GM03348 (cell line): Measurements from ENCODE around the gene MTF2.

Source experiments
- DNase-seq: peaks from one replicate; pipeline ENCODE4 v3.0.0; 2012; ENCODE audit warnings: low spot score

MTF2 gene

DNA sequence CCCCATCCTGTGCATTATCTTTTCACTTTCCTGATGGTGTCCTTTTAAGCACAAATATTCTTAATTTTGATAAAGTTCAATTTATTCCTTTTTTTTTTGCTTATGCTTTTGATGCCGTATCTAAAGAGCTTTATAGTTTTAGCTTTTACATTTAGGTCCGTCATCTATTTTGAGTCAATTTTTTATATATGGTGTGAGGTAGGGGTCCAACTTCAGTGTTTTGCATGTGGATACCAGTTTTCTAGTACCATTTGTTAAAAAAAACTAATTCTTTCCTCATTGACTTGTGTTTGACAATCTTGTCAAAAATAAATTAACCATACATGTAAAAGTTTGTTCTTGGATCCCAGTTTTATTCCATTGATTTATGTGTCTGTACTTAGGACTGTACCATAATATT is 4.9 kb downstream of the MTF2 start:
- DNase-seq: no peak

DNA sequence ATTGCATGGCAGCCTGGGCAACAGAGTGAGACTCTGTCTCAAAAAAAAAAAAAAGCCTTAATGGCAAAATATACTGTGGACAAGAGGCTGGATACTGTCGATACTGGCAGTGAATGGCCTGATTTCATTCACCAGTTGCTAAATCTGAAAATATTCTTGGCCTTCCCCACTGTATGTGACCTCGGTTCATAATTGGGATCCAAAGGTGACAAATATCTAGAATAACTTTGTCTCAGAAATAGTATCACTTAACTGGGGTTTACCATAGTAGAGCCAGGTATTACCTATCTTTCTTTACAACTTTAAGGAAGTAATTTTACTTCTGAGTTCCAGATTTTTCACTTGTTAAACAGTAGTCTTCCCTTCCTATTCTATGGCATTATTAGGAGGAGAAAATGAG is 8.4 kb downstream of the MTF2 start:
- no peak for DNase-seq

DNA sequence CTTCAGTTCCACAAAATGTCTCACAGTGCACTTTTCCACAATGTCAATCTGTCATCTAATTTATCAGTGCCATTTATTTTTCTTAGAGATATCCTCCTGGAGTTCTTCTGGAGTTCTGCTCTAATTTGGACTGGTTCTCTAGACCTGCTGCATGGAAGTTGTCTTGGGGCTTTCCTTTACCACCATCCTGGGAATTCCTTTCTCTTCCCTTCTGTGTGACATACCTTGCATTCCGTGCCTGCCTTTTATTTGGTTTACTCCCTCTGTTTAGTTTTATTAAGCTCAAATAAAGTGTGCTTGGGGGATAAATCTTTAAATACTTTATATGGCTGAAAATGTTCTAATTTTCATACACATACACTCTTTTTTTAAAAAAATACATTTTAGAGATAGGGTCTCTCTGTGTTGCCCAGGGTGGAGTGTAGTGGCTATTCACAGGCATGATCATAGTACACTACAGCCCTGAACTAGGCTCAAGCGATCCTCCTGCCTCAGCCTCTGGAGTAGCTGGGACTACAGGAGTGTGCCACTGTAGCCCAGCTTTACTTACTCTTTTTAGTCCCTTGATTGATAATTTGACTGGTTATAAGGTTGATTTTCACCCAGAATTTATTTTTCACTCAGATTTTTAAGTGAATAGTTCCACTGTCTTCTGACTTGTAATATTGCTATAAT is 14.4 kb downstream of the MTF2 start:
- no peak for DNase-seq

DNA sequence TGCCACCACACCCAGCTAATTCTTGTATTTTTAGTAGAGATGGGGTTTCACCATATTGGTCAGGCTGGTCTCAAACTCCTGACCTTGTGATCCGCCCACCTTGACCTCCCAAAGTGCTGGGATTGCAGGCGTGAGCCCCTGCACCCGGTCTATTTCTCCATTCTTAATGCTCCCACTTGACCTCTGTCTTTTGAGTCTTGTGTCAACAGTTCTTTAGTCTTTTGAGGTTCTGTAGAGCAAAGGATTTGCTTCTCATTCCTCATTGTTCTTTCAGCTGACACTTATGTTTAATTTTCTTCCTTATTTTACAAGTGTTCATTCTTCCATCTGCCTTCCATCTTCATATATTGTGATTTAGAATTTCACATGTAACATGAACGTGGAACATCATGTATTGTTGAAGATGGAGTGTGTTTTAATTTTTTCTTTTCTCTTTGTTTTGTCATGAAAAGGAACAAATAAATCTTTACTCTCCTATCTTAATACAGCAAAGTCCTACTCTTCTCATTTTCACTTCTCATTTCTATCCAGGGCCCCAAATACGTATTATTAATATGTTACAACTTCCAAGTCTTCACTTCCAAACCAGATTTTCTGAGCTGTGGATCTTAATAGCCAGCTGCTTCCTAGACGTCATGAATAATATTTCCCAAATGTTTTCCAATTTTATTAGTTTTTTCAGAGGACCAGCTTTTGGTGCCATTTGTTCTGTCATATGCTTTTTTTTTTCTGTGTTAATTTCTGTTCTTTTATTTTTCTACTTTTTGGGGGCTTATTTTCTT is 16.9 kb downstream of the MTF2 start:
- no peak for DNase-seq

DNA sequence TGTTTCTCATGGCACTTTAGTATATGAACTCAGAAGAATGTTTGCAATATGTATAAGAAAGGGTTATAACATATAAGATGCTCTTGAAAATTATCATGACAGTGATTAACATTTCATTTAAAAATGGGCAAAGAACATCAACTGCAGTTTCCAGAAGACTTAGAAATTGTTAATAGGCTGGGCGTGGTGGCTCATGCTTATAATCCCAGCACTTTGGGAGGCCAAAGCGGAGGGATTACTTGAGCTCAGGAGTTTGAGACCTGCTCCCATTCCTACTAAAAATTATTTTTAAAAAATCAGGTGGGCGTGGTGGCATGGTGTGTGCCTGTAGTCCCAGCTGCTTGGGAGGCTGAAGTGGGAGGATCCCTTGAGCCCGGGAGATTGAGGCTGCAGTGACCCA is 23.1 kb downstream of the MTF2 start:
- DNase-seq: no peak

DNA sequence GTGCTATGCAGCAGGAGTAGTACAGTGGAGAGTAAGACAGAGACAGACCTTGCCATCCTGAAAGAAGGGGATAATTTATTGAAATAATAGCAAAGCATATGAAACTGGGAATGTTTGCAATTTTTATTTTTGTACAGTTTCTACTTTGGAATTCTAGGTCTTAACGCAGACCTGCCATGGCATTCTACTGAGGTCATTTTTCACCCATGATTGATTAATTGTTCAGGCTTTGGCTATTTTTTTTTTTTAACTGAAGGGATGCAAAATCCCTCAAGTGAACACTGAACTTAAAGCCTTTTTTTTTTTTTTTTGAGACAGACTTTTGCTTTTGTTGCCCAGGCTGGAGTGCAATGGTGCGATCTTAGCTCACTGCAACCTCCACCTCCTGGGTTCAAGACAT is 27.1 kb downstream of the MTF2 start:
- no peak for DNase-seq

DNA sequence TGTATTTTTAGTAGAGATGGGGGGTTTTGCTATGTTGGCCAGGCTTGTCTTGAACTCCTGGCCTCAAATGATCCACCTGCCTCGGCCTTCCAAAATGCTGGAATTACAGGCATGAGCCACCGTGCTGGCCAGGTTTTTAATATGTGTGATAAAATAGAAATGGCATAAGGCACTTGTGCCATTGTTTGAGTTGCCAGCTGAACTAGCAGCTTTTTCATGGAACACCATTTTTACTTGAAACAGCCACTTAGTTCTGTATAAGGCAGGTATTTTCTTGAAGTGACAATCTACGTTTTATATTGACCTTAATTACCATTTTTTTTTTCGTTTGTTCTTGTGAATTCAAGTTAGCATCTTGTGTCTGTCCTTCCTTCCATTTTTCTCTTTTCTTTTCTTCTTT is 28.3 kb downstream of the MTF2 start:
- DNase-seq: no peak

DNA sequence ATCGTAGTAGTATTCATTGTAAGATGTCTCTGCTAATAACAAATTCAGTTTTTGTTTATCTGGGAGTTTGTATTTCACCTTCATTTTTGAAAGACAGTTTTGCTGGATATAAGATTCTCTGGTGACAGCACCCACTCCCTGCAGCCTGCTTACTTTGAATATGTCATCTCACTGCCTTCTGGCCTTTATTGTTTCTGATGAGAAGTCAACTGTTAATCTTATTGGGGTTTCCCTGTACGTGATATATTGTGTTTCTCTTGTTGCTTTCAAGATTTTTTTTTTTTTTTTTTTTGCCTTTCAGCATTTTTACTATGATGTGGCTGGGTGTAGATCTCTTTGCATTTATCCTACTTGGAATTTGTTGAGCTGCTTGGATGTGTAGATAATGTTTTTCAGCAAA is 29.3 kb downstream of the MTF2 start:
- DNase-seq: no peak

DNA sequence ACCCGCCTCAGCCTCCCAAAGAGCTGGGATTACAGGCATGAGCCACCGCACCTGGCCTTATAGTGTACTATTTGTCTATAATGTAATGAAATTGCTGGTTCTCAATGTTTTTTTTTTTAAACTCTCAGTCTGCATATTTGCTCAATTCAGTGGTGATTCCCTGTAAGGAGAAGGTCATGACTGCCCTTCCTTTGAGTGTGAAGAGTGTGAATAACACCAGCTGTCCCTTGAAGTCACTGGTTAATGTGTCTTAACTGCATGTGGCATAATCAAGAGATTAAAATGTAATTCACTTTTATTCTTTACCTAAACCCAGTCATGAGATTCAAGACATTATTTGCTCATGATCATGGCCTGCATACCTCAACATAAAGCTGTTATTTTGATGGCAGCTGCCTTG is 30.5 kb downstream of the MTF2 start:
- no peak for DNase-seq

DNA sequence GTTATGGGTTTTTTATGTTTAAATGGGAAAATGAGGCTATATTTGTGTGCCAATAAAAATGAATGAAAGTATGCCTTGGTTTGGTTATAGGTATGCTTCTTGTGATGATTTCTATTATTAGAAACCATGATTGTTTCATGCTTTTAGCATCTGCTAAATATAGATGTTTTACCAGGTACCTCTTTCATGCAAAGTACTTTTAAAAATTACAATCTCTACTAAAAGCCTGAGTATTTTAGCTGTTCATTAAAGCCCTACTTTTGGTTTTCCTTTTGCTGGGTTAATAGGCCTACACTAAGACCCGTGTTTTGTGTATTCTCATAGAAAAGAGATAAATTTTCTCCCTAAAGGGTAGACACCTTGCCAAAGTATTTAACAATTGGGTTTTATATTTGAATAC is 32.0 kb downstream of the MTF2 start:
- no peak for DNase-seq

DNA sequence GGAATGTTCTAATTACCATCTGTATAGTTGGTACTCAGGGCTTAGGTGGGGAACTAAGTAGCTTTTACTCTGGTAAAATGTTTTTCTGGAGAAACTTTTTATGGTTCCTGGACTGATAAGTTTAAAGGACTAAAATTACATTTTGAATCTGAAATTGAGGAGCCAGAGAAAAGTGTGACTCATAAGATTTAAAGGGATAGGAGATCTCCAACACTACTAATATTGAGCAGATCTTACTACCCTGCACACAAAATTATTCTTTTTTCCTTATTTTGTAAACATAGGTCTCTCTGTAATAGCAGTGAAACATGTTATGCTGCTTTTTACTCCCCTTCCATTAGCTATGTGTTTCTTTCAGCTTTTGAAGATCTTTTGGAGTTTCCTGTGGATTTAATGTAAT is 32.5 kb downstream of the MTF2 start:
- peak; percentile 13 for DNase-seq

DNA sequence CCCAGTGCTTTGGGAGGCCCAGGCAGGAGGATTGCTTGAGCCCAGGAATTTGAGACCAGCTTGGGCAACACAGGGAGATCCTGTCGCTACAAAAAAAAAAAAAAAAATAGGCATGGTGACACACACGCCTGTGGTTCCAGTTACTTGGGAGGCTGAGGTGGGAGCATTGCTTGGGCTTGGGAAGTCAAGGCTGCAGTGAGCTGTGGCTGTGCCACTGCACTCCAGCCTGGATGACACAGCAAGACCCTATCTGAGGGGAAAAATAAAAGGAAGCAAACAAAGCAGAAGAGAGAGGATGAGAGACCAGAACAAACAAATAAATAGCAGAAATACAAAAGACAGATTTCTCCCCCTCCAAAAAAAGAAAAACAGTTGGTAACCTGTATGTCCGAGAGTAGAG is 34.0 kb downstream of the MTF2 start:
- DNase-seq: no peak

DNA sequence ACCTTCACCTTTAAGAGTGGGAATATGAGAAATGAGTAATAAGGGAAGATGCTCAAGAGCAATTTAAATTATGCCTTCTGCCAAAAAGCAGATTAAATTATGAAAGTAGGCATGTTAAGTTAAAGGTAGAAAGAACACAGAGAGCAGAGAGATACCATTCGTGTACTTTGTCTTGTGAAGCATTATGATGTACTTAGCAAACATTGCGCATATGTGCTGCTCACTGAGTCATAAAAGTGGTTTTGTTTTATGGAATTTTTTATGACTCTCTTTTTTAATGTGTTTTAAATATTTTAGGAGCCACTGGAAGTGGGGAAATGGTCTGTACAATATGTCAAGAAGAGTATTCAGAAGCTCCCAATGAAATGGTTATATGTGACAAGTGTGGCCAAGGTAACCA is 35.3 kb downstream of the MTF2 start:
- no peak for DNase-seq

DNA sequence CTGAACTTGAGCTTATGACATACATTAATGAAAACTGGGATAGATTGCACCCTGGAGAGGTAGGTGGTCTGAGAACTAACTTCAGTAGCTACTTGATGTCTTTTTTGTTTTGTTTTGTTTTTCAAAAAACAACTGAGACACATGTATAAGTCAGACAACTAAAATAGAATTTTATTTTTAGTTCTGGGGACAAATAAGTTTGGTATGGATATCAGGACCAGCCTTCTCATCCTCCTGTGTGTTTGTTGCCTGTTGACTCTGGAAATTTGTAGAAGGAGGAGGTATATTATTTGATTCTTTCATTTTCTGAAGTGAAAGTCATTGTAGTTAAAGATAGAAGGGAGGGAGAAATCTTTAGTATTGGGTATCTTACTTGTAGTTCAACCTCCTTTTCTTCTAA is 41.5 kb downstream of the MTF2 start:
- no peak for DNase-seq

DNA sequence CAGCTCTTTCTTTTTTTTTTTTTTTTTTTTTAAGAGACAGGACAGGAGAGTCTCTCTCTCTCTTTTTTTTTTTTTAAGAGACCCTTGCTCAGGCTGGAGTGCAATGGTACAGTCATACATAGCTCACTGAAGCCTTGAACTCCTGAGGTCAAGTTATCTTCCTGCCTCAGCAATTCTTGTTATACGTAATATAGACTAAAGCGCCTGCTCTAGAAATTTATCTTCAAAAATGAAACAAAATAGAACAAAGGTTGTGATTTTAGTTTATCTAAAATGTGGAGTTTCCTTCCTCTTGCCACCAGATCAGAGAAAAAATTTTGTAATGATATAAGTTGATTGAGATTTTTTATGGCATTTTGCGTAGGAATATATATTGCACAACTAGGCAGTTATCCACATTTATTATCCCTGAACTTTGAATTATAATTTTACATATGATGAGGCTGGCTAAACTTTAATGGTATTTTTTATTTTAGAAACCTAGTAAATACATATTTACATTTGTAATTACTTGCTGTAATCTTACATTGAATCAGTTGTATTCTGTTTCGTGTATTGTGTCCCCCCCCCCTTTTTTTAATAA is 44.2 kb downstream of the MTF2 start:
- no peak for DNase-seq

DNA sequence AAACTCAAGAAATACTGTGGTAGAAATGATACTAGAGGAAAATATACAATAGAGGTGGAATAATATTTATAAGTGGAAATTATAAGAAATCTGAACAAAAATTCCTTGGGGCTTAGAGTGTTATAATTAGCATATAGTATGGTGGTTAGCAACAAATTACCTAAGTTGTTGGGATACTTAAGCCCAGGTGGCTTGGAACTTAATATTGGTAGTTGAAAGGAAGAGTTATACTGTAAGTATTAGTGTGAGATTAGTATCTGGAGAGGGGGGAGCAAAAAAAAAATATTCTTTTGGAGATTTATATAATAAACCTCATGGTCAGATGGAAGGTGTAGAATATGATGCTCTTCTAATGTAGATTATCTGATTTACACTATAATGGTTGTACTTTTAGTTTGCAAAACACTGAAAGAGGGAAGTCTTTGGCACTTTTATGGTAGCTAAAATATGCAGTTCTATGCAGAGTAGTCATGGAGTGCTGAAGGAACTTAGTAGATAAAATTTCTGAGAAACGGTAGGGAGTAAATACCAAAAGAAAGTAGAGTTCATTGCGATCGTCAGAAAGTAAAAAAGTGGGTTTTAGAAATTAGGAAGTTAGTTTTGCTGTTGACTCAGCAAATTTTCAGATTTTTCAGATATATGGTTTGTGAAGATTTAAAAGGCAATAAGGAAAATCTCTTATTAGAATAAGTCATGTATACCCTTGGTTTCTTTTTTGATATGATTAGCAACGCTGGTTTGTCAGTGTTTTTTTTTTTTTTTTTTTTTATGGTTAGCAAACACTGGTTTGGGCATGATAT is 45.7 kb downstream of the MTF2 start:
- no peak for DNase-seq

DNA sequence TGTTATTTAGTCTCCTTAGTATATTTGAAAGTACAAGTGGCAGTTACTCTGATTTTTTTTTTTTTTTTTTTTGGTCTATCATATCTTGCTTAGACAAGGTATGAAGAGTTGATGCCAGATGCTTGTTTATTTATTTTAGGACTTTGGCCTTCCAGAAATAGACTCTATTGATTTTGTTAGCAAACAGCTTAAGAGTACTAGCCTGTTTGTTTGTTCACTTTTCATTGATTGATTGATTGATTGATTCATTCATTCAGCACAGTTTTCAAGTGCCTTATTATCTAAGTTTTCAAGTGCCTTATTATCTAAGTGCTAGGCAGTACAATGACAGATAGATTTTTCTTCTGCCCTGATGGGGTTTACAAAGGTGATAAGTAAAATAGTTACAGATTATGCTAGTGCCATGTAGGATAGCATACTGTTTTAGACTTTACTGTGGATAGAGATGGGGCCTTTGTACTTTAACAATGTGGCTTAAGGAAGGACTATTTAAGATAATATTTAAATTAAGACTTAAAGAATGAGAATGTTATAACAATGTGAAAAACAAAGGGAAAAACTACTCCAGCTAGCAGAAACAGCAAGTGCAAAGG is 50.5 kb downstream of the MTF2 start:
- DNase-seq: no peak

DNA sequence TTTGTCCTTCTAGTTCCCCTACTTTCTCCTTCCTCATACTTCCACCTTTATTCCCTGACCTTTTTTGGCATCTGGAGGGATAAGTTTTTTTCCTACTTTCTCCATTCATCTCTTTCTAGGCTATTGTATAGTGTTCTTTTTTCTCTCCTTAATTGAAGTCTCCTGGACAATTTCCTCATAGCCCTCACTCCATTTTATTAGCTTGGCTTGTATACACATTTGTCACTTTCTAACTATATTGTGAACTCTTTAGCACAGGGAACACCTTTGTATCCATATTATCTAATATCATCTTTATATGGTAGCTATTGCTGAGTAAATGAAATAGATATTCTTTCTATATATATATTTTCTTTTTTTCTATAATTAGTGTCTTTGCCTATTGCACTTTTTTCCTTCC is 53.6 kb downstream of the MTF2 start:
- no peak for DNase-seq

DNA sequence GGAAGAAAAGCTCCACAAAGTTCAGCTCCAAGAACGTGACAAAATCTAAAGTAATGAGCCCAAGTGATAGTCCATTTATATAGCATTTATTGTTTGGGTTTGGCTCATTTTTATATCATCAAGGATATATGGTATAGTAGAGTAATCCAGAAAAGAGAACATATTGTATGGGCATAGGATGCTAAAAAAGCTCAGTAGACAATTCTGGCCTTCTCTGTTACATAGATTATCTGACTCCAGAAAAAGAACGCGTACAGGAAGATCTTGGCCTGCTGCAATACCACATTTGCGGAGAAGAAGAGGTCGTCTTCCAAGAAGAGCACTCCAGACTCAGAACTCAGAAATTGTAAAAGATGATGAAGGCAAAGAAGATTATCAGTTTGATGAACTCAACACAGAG is 57.4 kb downstream of the MTF2 start:
- no peak for DNase-seq

DNA sequence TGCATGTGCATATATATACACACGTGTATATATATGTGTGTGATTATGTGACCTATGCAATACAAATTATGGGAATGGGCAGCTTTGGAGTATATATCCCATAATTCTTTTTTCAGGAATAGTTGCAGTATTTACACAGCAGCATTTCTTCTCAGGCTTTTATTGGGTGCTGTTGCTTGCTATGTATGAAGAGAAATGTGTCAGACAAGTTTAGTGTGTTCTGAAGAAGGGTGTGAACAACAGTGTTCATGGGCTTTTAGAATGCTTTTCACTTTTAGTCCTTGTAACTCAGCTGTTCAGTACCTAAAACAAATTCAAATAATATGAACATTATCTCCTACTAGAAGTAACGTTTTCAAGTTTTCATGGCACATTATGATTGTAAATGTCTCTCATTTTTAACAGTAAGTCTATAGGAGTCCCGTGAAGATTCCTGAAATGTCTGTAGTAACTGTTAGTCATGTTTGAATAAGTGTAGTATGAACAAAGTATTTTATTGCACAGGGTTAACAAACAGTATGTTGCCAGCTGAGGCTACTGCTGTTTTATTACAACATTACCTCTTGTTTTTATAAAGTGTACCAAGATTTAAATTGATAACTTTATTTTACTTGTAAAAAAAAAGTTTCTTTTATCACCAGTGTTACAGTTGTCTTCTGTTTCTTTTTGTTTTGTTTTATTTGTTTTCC is 58.7 kb downstream of the MTF2 start:
- DNase-seq: no peak

DNA sequence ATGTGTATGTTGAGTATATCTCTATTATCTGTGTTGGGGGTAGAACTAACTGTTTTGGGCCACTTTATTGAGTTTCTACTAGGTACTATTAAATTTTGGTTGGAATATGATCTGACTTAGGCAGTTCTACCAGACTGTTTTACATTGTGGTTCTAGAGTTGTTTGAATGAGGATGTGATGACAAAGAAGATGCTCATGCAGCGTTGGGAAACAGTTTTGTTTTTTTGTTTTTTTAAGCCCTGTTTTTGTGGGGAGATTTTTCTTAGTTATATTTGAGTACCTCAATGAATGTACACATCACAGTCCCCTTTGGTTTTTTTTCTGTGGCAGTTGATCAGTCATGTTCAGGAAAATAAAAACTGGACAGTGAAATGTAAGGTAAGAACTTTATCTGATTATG is 61.0 kb downstream of the MTF2 start:
- no peak for DNase-seq

DNA sequence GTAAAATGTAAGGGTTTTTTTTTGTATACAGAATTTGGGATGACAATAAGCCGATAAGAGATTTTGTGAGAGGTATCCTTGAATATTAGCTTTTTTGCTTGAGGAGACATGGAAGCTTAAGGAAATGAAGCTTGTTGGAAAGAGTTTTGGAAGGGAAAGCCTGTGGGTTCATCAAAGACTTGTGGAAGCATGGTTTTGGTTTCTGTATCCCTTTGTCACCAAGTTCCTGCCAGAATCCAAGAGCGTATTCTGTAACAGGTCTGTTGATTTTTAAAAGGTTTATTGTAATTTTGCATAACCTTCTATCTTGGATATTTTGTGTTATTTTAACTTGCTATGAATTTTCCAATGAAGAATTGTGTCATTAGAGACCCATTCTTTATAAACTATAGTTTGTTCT is 63.1 kb downstream of the MTF2 start:
- no peak for DNase-seq
